Activated CD8-positive, alpha-beta memory T cell treated with anti-CD3 and anti-CD28 coated beads for 36 hours (primary cell): ENCODE measurements around the gene CENPN. TPM values are rescaled to one million over a fixed set of nuclear protein-coding genes. Genes with fewer than 3 reads are reported as not detected.

Experiments
- CTCF ChIA-PET: fragments of 350-600 bp; sonication (Branson Sonifier 250); formaldehyde crosslinking; loops from one replicate; lab custom pipeline; 2021; ENCODE audit warnings: antibody characterized with exemption; lab: Charles Lee
- POLR2A ChIA-PET: fragments of 350-600 bp; sonication (Branson Sonifier 250); formaldehyde crosslinking; loops from one replicate; lab custom pipeline; 2021; ENCODE audit warnings: antibody characterized with exemption; lab: Charles Lee
- total RNA-seq, 2 experiments: library from RNA; stranded (reverse); gene quantifications; one replicate each; pipeline ENCODE4 v1.2.3, GENCODE V29; 2021

CENPN gene
- total RNA-seq, 2 experiments from 2014 or later: 52.7 to 54.8 TPM

GRCh38 chr16:81005610-81006161, 1.3 kb upstream of the CENPN start:
- POLR2A ChIA-PET: interaction anchor here (1.6 to 1.9 kb wide), 2 partner anchors 8 to 30 kb away, joined by 4 to 14 read pairs; partner anchors contain the start of gene ATMIN
- CTCF ChIA-PET: interaction anchor here (2.8 kb wide), 1 partner anchor 29 kb away, joined by 22 read pairs; the partner anchor contains the start of gene ATMIN

DNA sequence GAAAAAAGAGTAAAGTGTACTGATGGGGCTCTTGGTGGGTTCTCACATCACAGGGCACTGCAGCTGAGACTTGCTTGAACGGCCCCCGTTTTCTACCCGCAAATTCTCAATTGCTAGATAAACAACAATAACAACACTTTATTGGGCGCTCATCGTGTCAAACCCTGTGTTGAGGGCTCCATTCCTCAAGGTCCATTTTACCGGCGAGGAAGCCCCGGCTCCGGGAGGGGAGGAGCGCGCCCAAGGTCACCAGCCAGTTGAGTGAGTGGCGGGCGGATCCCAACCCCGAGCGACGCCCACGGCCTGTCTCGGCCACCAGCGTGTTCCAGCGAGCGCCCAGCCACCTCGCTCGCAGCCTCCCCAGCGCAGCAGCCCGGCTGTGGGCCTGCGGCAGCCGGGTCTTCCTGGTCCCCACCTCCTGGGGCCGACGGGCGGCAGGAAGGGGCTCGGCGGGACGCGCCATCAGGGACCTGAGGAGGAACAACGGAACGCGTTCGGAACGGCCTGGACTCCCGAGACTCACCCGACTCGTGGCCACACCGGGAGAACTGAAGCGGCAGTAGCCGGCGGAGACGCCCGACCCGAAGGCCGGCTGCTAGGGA, 702 bp upstream of the CENPN start:
- POLR2A ChIA-PET: interaction anchor here (0.6 to 1.9 kb wide), 4 partner anchors 9 to 83 kb away, joined by 3 to 14 read pairs (median 4); no protein-coding TSS in a partner anchor

DNA sequence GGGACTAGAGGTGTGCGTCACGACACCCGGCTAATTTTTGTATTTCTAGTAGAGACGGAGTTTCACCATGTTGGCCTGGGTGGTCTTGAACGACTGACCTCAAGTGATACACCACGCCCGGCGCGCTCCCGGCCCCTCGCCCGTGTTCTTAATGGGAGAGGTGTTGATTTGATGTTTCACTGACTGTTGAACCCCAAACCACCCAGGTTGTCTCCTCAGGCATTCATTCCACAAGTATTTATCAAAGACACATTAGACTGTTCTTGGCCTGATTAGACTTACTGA, 1.4 kb downstream of the CENPN start:
- ChIA-PET POLR2A (no interaction called here), CTCF (interaction anchor here (0.6 to 1.0 kb wide), 2 partner anchors 11 to 27 kb away, joined by 3 read pairs; partner anchors contain the start of gene ATMIN)

More for the DNA sequence above, 702 bp upstream of the CENPN start:
- CTCF ChIA-PET: no interaction called here

DNA sequence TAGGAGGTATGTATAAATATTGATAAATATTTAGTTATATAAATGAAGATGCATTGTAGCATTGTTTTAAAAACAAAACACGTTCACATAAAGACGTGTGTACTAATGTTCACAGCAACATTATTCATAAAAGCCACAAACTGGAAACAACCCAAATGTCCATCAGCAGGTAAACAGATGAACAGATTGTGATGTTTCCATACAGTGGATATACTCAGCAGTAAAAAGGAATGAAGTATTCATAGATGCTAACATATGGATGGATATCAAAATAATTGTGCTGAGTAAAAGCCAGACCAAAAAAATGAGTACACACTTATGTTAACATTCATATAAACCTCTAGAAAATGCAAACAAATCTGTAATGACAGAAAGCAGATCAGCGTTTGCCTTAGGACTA, 6.0 kb downstream of the CENPN start:
- POLR2A ChIA-PET: no interaction called here

DNA sequence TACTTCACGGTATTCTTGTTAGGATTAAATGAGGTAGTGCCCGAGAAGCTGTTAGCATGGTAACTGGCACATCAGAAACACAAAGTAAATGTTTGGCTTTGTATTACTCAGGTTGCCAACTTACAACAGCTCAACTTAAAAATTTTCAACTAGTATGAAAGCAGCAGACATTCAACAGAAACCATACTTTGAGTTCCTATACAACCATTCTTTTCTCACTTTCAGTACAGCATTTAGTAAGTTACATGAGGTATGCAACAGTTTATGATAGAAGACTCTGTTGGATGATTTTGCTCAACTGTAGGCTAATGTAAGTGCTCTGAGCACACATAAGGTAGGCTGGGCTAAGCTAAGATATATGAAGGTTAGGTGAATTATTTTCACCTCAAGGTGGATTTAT, 7.7 kb downstream of the CENPN start:
- POLR2A ChIA-PET: no interaction called here

More for the DNA sequence above, 6.0 kb downstream of the CENPN start:
- CTCF ChIA-PET: no interaction called here

GRCh38 chr16:81018496-81018895, 11.5 kb downstream of the CENPN start:
- CTCF ChIA-PET: interaction anchor here (2.3 kb wide), 1 partner anchor 17 kb away, joined by 6 read pairs; the partner anchor contains the start of gene ATMIN
- POLR2A ChIA-PET: no interaction called here

More for the DNA sequence above, 7.7 kb downstream of the CENPN start:
- CTCF ChIA-PET: interaction anchor here (2.6 kb wide), 1 partner anchor 20 kb away, joined by 11 read pairs; the partner anchor contains the start of gene ATMIN

GRCh38 chr16:81026429-81026828, 19.4 kb downstream of the CENPN start:
- ChIA-PET CTCF (no interaction called here), POLR2A (no interaction called here)

GRCh38 chr16:81029930-81030604, 23.1 kb downstream of the CENPN start:
- POLR2A ChIA-PET: no interaction called here
- CTCF ChIA-PET: interaction anchor here (0.7 kb wide), 1 partner anchor 780 kb away, joined by 3 read pairs; no protein-coding TSS in a partner anchor

DNA sequence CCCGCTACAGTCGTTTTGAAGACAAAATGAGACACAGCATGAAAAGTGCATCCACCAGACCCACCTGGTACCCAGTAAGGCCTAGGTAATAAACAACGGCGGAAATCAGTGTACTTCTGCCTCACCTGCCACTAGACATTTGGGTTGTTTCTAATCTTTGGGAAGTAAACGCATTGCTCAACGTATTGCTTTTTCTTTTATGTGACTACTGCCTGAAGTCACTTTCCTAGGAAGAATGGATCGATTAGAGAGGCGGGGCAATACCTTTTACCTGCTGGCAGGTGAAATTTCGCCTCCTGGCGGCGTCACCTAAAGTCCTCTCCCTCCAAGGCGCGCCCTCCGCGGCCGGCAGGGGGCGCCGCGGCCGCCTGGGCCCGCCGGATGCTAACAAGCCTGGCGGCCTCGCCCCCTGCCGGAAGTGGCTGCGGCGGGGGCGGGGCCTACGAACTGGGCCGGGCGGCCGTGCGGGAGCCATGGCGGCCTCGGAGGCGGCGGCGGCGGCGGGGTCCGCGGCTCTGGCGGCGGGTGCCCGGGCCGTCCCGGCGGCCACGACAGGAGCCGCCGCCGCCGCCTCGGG, 28.5 kb downstream of the CENPN start, which contains the start of gene ATMIN:
TSS of gene ATMIN (plus strand) at position 445 of the 577 bp plus-strand sequence. CDS start at position 474, 29 bp downstream.
- CTCF ChIA-PET: interaction anchor here (0.7 to 3.6 kb wide), 11 partner anchors 9 to 62 kb away, joined by 3 to 22 read pairs (median 5); partner anchors contain the start of gene C16orf46
- POLR2A ChIA-PET: interaction anchor here (0.8 to 1.1 kb wide), 2 partner anchors 30 to 38 kb away, joined by 3 to 4 read pairs; no protein-coding TSS in a partner anchor

DNA sequence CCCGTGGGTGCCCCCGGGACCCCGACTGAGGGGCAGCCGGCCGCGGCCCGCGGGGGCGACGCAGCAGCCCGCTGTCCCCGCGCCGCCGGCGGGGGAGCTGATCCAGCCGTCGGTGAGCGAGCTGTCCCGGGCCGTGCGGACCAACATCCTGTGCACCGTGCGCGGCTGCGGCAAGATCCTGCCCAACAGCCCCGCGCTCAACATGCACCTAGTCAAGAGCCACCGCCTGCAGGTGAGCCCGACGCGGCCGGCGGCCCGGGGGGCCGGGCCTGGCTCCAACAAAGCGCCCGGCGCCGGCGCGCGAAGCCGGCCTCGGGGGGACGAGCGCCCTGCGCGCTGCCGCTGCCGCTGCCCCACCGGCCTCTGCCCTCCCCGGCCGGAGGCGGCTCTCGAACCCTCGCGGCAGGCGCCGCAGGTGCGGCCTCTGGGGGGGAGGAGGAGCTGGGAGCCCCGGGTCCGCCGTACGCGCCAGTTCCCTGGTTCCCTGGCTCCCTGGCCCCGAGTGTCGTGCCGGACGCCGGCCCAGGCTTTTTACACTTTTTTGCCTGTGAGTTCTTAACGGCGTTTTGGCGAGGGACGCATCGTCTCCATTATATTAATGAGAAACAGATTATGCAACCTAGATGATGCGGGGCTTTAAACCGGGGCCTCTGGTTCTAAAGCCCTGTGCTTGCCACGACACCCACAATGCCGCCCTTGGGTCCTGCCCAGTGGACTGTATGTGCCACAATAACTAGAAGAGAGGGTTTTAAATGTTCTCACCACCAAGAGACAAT, 29.1 kb downstream of the CENPN start:
- POLR2A ChIA-PET: interaction anchor here (0.8 to 1.2 kb wide), 4 partner anchors 31 to 42 kb away, joined by 3 to 4 read pairs (median 4); partner anchors contain the start of gene C16orf46
- CTCF ChIA-PET: interaction anchor here (0.6 to 3.6 kb wide), 12 partner anchors 9 to 1419 kb away, joined by 3 to 22 read pairs (median 4); partner anchors contain the start of gene C16orf46

- CTCF ChIA-PET: interaction anchor here (0.6 to 3.6 kb wide), 3 partner anchors 8 to 1420 kb away, joined by 3 to 22 read pairs (median 8); no protein-coding TSS in a partner anchor
These were observed 29.8 kb downstream of the CENPN start for GRCh38 chr16:81036751-81037350.

GRCh38 chr16:81040131-81040530, 33.1 kb downstream of the CENPN start:
- ChIA-PET CTCF (no interaction called here), POLR2A (no interaction called here)

More at GRCh38 chr16:81036751-81037350, 29.8 kb downstream of the CENPN start:
- POLR2A ChIA-PET: interaction anchor here (1.0 to 1.2 kb wide), 3 partner anchors 32 to 41 kb away, joined by 4 read pairs; partner anchors contain the start of gene C16orf46

DNA sequence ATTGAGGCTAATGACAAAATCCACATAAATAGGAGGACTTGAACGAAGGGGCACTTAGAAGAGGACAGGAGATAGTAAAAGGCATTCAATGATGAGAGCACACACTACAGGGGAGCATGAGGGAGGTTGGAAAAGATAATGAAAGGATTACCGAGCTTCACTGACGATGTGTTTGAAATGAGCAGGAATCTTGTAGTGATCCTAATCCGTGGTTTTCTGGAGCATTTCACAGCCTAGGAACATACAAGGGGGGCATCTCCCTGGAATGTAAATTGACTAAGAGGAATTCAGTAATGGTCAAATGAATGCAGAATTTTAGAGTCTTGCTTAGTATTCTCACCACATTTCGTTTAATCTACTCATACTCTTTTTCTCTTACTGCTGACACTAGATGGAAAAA, 33.8 kb downstream of the CENPN start:
- CTCF ChIA-PET: no interaction called here

DNA sequence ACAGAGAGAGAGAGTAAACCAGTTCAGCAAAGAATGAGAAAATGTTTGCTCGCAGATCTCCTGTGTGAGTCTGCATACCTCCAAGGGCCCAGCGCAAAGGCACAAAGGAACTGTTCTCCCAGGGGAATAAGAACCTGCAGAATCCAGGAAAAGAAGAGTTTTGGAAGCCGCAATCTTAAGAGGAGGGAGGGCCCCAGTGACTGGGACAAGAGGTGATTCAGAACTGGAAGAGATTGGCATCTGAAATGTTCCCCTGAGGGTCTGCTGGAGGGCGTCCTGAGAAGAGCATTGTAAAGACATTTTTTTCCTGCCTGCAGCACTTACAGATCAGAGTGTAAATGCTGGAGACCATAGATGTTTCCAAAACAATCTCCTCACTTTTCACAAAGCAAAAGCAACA, 34.7 kb downstream of the CENPN start:
- ChIA-PET POLR2A (no interaction called here), CTCF (no interaction called here)

More for the DNA sequence above, 33.8 kb downstream of the CENPN start:
- POLR2A ChIA-PET: no interaction called here

DNA sequence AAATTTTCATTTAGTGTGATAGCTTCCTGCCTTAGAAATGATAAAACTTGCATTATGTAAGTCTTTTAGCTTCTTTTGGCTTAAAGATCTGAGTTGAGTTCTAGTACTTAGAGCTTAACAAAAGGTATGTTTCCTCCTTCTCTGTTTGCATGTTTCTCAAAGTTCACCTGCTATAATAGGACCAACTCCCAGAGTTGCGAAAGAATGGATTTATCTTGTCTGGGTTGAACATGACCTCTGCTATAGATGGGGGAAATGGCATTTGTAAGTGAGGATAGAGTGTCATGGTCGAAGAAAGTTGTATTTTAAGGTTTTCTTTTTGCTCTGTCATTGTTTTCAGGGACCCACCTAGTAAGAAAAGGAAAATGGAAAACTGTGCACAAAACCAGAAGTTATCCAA, 35.8 kb downstream of the CENPN start:
- ChIA-PET CTCF (no interaction called here), POLR2A (no interaction called here)

- CTCF ChIA-PET: no interaction called here
These were observed 46.7 kb downstream of the CENPN start for GRCh38 chr16:81053761-81054160.

GRCh38 chr16:81060576-81061306, 53.7 kb downstream of the CENPN start:
- CTCF ChIA-PET: no interaction called here

More at GRCh38 chr16:81053761-81054160, 46.7 kb downstream of the CENPN start:
- POLR2A ChIA-PET: no interaction called here

More at GRCh38 chr16:81060576-81061306, 53.7 kb downstream of the CENPN start:
- POLR2A ChIA-PET: no interaction called here
